Activated CD4-positive, alpha-beta T cell treated with anti-CD3 and anti-CD28 coated beads, Interleukin-2, amount 50 U/mL, for 1 hour (primary cell): ENCODE results near the gene TM4SF4.
"Not testable (repeated sequence)": the region's sequence is repeated elsewhere in the genome, so short reads cannot be mapped to it uniquely, and the experiment has no call there.

Experiments used
- DNase-seq: peaks from one replicate; pipeline ENCODE4 v3.0.0-alpha.2; 2020

The TM4SF4 gene, protein sequence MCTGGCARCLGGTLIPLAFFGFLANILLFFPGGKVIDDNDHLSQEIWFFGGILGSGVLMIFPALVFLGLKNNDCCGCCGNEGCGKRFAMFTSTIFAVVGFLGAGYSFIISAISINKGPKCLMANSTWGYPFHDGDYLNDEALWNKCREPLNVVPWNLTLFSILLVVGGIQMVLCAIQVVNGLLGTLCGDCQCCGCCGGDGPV

DNA sequence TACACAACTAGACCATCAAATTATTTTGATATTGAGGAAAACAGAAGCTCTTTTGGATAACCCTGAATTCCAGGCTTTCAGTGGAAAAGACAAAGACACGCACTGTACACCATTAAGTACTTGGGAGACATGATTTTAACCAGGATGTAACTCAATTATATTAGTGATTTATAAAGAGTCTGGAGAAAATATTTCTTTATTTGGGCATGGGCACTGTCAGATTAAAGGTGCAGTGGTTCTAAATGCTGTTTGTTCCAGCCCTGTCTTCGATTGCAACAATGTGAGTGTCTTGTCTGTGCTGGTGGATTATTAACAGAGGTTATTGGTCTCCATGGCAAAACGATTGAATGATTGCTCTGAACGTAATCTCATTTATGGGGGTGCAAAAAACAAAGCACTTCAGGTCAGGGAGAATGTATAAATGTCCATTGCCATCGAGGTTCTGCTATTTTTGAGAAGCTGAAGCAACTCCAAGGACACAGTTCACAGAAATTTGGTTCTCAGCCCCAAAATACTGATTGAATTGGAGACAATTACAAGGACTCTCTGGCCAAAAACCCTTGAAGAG lies at the start of gene TM4SF4:
TSS of gene TM4SF4 (plus strand) at position 448 of the 568 bp plus-strand sequence. CDS start 181 bp downstream, outside the sequence.
- no peak for DNase-seq

DNA sequence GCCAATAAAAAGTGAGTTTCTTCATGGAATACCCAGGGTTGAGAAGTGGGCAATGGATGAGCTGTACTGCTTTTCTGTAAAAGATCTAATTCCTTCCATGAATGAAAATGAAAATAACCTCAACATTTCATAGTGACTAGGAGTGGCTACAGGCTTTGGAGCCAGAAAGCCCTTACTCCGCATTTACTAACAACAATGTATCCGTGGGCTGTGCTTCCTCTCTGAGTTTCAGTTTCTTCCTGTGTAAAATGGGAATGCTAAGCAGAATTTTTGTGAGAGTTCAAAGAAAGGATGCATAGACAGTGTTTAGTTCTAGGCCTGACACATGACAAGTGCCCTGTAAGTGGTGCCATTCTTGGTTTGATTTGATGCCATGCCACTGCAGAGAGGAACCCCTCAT lies 49.6 kb upstream of the TM4SF4 start:
- DNase-seq = no peak

DNA sequence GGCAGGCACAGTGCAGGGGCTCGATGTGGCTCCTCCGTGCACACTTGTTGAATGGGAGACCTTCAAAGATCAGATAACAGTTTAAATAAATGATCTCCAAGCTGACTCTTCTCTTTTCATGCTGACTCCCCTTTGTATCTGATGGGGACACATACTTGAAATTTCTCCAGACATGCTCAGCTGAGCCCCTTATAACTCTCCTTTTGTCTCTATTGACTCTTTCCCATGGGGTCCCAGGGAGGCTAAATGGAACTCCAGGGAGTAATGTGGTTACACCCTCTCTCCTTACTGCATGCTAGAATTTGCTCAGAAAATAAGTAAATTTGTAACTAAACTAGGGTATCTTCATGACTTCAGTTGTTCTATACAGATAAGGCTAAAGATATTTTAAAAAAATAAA lies 48.2 kb upstream of the TM4SF4 start:
- no peak for DNase-seq

DNA sequence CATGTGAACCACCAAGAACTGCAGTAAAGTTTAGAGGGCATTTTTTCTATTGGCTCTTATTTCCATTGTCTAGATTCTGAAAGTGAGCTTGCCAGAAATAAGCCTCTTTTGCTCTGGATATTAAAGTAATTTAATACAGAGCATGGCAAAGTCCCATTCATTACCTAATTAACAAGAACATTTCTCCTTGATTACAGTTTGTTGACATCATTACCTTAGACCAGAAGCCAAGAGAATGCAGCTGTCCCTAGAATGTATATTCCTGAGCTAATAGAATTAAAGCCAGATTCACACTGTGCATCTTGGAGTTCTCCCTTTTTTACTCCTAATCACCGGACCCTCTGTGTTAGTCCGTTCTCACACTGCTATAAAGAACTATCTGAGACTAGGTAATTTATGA lies 46.4 kb upstream of the TM4SF4 start:
- DNase-seq = no peak

DNA sequence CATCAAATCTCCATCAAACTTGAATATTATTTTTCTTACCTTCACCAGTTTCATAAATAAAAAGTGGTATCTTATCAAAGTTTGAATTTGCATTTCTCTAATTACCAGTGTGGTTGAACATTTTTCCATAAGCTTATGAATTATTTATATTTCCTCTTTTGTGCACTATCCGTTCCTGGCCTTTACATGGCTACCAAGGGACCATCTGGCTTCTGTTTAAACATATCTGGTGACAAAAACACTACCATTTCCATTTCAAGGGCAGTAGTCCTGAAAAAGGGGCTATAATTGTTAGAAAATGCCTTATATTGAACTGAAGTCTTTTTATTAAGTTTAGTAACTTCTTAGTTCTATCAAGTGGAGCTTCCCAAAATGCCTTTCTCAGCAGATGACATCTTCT lies 44.3 kb upstream of the TM4SF4 start:
- DNase-seq = no peak

DNA sequence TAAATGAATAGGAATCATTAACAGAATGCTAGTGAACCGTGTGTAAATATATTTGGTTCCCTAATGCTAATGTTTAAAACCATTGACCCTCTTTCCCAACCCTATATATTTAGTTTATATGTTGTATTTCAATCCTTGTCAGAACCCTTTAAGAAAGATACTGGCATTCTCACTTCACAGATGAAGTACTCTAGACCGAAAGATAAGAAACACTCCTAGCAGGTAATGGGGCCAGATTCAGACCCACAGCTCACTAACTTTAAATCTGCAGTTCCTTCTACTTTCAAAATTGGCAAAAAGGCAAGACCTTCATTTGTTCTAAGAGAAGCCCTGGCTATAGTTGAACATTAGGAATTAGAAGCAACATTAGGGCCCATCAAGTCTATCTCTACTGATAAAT lies 42.3 kb upstream of the TM4SF4 start:
- no peak for DNase-seq

DNA sequence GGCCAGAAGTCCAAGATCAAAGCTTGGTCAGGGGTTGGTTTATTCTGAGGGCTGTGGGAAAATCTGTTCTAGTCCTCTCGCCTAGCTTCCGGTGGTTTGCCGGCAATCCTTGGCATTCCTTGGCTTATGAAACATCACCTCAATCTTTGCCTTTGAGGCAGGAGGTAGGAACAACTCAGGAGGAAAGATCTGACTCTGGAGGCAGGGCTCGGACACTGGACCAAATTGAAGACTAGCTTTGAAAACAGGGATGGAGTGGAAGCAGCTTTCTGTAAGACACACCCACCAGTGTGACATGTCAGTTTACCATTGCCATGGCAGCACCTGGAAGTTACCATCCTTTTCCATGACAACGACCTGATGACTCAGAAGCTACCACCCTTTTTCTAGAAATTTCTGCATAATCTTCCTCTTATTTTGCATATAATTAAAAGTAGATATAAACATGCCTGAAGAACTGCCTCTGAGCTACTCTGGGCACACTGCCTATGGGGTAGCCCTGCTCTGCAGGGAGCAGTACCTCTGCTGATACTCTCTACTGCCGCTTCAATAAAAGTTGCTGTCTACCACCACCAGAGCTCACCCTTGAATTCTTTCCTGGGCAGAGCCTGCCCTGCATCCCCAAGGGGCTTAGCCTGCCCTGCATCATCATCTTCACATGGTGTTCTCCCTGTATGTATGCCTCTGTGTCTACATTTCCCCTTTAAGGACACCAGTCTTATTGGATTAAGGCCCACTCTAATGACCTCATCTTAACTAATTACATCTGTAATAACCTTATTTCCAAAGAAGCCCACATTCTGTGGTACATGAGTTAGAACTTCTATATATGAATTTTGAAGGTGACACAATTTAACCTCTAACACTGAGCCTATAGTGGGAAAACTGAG lies 38.3 kb upstream of the TM4SF4 start:
- no peak for DNase-seq

DNA sequence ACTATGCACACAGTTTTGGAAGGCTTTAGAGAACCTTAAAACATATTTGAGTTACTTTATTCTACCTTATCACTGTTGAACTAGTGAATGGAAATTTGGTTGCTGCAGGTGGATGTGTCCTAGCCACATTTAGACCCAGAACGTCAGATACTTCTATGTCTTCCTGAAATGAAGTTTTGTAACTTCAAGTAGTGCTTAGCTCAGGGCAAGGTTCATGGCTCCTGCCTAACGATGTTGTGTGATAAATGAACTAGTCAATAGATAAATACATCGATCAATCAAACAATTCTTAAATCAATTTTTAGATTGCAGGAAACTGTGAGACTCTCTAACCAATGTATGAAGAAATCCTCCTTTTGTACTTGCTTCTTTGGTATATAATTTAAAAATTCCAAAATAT lies 37.2 kb upstream of the TM4SF4 start:
- no peak for DNase-seq

DNA sequence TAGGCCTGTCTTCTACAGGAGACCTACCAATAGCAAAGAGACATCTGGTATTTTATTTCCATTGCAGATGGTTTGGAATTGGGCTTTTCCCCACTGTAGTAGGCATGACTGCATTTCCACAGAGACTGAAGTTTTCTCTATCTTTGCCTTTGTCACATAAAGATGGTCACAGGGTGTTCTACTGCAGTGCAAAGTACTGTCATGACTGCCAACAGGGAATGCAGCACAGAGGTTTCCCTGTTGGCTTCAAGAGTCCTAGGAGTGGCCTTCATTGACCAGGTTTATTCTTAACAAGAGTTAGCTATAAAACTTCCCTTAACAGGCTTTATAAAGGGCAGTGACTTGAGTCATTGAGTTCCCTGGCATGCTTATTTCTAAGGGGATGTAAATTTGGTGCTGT lies 36.8 kb upstream of the TM4SF4 start:
- DNase-seq = no peak

DNA sequence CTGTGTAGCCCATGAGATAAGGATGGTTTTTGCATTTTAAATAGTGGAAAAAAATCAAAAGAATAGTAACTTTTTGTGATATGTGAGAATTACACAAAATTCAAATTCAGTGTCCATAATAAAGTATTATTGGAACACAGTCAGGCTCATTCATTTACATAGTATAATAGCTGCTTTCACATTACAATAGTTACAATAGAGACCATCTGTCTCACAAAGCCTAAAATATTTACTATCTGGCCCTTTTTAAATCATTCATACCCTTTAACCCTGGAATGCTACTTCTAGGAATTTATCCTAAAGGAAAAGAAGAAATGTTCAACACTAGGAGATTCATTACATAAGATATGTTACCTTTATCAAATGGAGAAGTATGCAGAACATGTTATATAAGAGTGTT lies 35.5 kb upstream of the TM4SF4 start:
- DNase-seq = no peak

DNA sequence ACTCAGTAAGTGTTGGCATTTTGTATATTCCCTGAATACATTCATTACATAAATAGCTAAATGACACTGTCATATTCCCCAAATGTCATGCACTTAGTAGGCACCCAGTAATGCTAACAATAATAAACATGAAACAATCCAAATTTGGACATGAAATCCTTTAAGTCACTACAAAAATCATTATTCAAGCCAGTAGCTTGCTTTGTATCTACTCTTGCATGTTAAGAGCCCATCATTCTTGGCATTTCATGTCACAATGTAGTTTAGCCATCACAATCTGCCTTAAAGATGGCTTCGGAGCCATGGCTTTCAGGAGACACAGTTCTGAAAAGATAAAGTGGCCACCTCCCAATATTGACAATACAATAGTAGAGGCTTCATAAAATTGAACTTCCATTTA lies 32.9 kb upstream of the TM4SF4 start:
- DNase-seq = no peak

DNA sequence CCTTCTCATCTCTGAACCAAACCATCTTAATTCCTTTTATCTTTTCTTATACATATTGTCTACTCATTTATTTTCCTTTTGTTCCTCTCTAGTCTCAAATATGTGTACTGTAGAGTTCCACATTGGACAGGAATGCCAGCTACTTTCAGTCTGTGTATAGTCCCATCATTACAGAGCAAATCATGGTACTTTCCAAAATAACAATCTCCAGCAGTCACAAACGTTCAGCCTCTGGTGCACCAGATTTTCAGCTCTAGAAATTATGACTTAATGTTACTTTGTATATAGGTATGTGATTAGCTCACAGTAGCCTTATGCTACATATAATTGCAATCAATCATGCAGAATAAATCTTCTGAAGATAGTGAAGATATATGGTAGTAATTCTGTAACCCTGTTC lies 32.5 kb upstream of the TM4SF4 start:
- DNase-seq = no peak

DNA sequence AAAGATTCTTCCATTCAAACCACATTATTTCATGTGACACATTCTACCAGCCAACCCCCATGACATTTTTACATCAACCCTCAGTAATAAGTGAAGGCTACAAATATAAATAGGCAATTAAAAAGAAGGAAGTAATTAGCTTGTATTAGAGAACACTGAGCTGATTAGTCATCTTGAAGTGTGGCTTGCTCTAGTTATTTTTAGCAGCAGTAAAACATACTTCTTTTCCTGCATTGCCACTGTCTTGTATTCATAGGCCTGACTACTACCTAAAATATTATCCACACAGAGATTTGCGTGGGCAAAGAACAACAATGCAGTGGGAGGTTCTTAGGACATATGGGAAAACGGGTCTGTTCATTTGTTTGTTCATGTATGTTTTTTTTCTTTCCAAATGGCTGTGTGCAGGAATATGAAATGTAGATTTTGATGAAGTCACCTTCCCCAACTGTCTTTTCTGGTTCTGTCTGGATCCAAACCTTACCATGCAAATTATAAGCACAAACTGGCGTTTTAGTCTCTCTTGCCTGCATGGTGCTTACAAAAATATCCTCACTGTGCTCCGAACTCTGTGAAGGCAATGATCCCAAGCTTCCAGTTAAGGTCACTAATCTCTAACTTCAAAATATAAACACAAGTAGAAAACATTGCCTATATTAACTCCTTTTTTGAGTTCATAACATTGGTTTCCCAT lies 31.5 kb upstream of the TM4SF4 start:
- DNase-seq = no peak

DNA sequence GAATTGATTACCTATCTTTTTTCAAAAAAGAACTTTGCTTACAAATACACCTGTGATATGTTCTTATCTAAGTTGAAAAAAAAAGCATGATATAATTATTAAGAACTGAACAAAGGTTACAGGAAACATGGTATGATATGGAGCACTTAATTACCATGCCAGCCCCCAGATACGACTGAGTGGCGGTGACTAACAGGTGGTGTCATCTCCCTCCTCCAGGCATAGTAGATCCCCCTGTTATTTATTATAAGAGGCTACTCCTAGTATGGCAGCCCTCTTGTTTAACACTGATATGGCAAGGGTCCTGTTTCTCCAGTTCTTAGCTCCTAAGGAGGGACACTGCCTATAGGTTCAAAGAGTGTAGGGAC lies 31.0 kb upstream of the TM4SF4 start:
- no peak for DNase-seq

DNA sequence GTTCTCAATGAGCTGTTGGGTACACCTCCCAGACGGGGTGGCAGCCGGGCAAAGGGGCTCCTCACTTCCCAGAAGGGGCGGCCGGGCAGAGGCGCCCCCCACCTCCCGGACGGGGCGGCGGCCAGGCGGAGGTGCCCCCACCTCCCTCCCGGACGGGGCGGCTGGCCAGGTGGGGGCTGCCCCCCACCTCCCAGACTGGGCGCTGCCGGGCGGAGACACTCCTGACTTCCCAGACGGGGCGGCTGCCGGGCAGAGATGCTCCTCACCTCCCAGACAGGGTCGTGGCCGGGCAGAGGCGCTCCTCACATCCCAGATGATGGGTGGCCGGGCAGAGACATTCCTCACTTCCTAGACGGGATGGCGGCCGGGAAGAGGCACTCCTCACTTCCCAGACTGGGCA lies 29.6 kb upstream of the TM4SF4 start:
- DNase-seq = not testable (repeated sequence)

DNA sequence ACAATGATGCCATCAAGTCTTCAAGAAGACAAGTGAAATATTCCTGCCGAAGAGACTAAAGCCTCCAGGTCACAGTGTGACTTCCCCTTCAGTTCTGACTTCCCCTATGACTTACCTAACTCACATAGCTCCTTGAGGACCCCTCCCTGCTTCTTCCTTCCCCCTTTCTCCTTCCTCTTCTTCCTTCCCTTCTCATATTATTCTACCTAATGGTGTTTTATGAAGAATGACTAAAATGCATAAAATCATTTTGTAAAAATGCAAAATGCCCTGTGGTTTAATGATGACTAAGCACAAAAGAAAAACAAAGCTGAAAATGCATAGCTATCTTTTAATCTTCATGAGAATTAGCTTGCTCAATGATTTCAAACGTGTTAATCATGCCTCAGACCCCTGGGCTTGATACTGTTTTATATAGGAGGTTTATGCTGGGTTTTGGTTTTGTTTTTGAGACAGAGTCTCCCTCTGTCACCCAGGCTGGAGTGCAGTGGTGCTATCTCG lies 26.1 kb upstream of the TM4SF4 start:
- DNase-seq = no peak

DNA sequence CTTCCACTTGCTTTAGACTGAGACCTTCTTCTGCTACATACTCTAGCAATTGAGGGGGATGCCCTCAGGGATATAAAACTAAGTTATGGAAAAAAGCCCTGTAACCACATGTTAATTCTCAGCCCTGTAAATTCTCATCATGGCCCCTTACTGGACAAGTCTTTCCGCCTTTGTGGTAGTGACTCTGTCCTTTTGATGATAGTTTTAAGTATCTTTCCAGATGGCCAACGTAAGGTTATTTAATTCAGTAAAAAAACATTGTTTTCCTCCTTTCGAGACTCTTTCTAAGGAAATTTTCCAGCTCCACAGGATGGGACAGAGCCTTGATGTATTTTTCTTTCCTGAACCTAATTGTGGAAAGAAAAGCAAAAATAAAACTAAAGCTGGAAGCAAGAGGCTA lies 25.3 kb upstream of the TM4SF4 start:
- DNase-seq = no peak

DNA sequence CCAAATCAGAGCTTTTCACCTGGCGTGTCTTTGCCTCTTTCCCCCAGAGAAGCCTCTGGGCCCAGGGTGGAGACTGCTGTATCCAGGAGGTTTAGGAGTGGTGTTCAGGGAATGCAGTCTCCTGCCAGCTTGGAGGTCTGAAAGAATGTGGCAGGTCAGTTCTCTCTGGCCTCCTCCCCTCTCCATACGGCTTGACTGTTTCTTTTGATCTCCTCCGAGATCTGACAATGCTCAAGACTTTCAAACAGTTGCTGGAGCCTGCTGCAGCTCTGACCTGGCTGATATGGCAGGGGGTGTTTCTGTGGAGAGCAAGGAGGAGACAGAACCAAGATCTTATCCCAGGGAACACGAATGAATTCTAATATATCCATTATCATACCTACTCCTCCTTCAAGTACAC lies 24.7 kb upstream of the TM4SF4 start:
- DNase-seq = no peak

DNA sequence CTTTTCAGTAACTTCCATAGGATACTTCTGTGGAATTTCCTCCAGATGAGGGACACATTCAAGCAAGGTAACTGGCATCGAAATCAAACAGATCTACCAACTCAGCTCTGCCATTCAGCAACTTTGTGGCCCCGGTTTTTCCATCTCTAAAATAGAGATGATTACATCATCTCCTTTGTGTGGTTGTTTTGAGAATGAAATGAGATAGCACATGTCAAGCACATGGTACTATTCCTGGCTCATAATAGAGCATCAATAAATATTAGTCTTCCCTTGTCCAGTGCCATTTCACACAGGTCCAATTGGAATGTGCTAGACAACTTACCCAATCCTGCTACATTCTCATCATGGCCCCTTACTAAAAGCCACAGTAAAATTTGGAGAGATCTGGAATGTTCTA lies 24.2 kb upstream of the TM4SF4 start:
- no peak for DNase-seq

DNA sequence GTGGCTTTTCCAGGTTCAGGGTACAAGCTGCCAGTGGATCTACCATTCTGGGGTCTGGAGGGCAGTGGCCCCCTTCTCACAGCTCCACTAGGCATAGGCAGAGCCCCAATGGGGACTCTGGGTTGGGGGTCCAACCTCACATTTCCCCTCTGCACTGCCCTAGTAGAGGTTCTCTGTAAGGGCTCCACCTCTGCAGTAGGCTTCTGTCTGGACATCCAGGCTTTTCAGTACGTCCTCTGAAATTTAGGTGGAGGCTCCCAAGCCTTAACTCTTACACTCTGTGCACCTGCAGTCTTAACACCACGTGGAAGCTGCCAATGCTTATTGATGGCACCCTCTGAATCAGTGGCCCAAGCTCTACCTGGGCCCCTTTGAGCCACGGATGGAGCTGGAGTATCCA lies 22.5 kb upstream of the TM4SF4 start:
- DNase-seq = no peak

DNA sequence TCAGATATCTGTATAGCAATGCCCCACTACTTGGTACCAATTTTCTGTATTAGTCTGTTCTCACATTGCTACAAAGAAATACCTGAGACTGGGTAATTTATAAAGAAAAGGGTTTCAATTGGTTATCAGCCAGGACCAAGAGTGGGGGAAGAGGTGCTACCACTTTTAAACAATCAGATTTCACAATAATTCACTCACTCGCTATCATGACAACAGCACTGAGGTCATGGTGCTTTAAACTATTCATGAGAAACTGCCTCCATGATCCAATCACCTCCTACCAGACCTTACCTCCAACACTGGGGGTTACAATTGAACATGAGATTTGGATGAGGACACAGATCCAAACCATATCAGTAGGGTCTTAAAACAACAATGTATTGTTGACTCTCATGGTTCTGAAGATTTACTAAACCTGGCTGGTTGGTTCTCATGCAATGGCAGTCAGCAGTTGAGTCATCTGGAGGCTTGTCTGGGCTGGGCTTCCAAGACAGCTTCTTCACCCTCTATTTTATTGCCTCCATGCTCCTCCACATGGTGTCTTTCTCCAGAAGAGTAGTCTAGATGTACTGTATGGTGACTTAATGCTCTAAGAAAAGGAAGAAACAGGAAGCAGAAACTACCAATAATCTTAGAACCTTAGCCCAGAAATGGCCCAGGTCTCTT lies 21.2 kb upstream of the TM4SF4 start:
- no peak for DNase-seq

DNA sequence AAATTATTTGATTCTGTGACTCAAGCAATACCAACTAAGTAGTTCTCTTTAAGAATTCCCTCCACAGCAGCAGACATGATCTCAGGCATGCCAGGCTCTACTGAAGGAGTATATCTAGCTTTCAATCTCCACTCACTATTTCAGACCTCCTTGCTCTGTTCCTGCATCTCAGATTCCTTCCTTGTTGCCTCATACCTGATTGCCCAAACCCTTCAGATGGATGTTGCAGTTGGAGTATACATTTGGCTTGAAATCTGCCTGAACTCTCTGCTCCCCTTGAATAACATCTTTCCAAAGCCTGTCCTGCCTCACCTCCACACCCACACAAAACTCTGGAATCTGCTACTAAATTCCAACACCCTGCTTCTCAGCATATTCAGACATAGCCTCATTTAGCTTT lies 19.8 kb upstream of the TM4SF4 start:
- DNase-seq = no peak

DNA sequence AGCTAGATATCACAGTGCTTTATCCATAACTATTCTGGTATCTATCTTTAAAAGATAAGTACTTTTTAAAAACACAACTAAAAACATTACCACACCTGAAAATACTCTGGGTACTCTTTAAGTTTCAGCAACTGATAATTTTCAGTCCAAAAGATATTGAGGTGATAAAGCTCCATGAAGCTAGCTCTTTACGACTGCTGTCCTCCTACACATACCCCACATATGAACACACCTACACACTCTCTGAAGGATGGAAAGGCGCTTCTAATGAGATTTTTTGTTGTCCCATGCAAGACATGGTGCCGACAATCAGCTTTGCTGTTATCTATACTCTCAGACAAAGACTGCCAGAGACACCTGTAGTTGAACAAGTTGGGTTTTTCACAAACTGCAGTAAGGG lies 19.1 kb upstream of the TM4SF4 start:
- DNase-seq = no peak
